Activated naive CD4-positive, alpha-beta T cell treated with anti-CD3 and anti-CD28 coated beads, Interleukin-2, amount 10 ng/mL, durations not matched to agents 7 days and 5 days (primary cell): ENCODE results near the gene CDH5.

Experiments used
- CTCF ChIA-PET: fragments of 350-600 bp; sonication (Branson Sonifier 250); formaldehyde crosslinking; loops from one replicate; lab custom pipeline; 2021; ENCODE audit warnings: antibody characterized with exemption; lab: Charles Lee
- DNase-seq: peaks from one replicate; pipeline ENCODE4 v3.0.0-alpha.2; 2020
- H3K27ac Mint-ChIP-seq: one replicate; pipeline ENCODE4 v1.8.0; 2021; ENCODE audit warnings: mild to moderate bottlenecking, moderate library complexity, mixed read lengths
- H3K27me3 Mint-ChIP-seq: one replicate; pipeline ENCODE4 v1.8.0; 2021; ENCODE audit warnings: mild to moderate bottlenecking, mixed read lengths
- H3K36me3 Mint-ChIP-seq: one replicate; pipeline ENCODE4 v1.8.0; 2021; ENCODE audit warnings: mixed read lengths
- H3K4me1 Mint-ChIP-seq: one replicate; pipeline ENCODE4 v1.8.0; 2021; ENCODE audit warnings: mixed read lengths
- H3K4me3 Mint-ChIP-seq: one replicate; pipeline ENCODE4 v1.8.0; 2021; ENCODE audit warnings: mild to moderate bottlenecking, moderate library complexity, mixed read lengths
- H3K9me3 Mint-ChIP-seq: one replicate; pipeline ENCODE4 v1.8.0; 2021; ENCODE audit warnings: mixed read lengths

CDH5 gene

GRCh38 chr16:66360624-66361324, 5.7 kb upstream of the CDH5 start:
- Mint-ChIP-seq H3K27ac (no peak overlapping the region), H3K4me1 (peaks cover 8% of the 10 kb centered on the region), H3K36me3 (no peaks in the 10 kb centered on the region), H3K4me3 (no peak overlapping the region), H3K9me3 (no peaks in the 10 kb centered on the region), H3K27me3 (peaks cover 91% of the 10 kb centered on the region)
- CTCF ChIA-PET = no interaction called here
- no peak for DNase-seq

- H3K27ac Mint-ChIP-seq = no peak overlapping the region
- H3K4me3 Mint-ChIP-seq = no peak overlapping the region
- CTCF ChIA-PET = no interaction called here
- no peaks in the 10 kb centered on the region for H3K9me3 Mint-ChIP-seq
- H3K4me1 Mint-ChIP-seq = peaks cover 8% of the 10 kb centered on the region
- no peaks in the 10 kb centered on the region for H3K36me3 Mint-ChIP-seq
- DNase-seq = no peak
- H3K27me3 Mint-ChIP-seq = peaks cover 90% of the 10 kb centered on the region
Measured at GRCh38 chr16:66361604-66362135, 4.8 kb upstream of the CDH5 start.

DNA sequence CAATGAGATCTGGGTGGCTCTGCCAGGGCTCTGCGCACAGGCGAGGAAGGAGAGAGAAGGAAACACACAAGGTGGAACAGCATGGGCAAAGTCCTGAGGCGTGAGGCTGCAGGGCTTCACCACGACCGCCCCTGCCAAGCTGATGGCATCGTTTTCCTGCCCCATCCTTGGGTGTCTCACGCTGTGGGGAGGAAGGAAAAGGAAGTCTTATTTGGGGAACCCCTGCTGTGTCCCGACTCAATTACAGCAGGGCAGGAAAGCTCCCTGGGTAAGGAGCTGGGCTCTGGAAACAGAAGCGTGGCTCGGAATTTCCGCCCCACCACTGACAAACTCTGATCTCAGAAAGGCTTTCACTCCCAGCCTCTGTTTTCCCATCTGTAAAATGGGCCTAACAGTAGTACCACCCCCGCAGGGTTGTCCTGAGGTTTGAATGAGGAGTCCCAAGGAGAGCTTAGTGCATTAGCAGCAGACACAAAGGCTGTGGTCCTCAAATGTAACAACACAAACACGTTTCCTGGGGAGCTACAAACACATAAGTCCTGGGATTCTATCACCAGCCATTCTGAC, 3.2 kb upstream of the CDH5 start:
- H3K4me1 Mint-ChIP-seq = peaks cover 8% of the 10 kb centered on the region

DNA sequence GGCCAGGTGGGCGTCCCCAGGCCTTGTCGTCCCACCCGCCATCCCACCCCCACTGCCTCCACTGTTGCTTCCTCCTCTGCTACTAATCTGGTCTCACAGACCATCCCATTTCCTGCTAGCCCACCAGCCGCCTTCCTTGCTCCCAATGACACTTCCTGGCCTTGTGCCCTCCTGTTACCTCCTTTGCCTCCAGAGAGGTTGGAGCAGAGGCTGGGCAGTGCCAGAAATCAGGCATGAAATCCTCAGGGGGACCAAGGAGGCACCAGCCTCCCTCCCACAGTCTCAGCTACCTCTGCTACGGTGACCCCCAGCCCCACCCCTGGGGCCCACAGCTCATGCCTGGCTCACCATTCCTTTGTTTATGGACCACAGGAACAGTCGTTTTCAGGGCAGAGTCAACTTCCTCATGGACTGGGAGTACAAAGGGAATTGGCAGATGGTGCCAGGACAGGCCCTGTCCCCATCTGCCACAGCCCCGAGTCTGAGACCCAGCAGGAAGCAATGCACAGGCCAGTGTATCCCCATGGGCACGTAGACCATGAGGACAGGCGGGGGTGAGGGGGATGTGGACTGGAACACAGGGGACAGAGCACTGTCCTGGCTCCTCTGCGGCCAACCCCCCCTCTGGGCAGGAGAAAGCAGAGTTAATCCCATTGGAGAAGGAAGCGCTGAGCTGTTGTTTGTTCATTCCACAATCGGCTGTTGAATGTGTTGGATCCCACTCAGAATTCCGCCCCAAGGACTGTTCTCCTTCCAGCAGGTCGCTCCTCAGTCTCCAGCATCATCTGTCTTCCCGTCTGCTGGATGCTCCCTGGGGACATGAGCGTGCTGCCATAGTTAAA, 2.2 kb upstream of the CDH5 start:
- Mint-ChIP-seq H3K27me3 (peaks cover 68% of the 10 kb centered on the region), H3K9me3 (no peaks in the 10 kb centered on the region), H3K4me1 (peaks cover 14% of the 10 kb centered on the region), H3K27ac (no peak overlapping the region), H3K4me3 (no peak overlapping the region), H3K36me3 (no peaks in the 10 kb centered on the region)
- no peak for DNase-seq
- CTCF ChIA-PET = interaction anchor here (0.8 to 2.2 kb wide), 2 partner anchors 7 to 19 kb away, joined by 3 to 18 read pairs; no protein-coding TSS in a partner anchor

More for the DNA sequence above, 3.2 kb upstream of the CDH5 start:
- H3K27ac Mint-ChIP-seq = no peak overlapping the region
- no peaks in the 10 kb centered on the region for H3K36me3 Mint-ChIP-seq
- H3K27me3 Mint-ChIP-seq = peaks cover 77% of the 10 kb centered on the region
- CTCF ChIA-PET = interaction anchor here (0.8 to 1.4 kb wide), 2 partner anchors 9 to 18 kb away, joined by 3 read pairs; no protein-coding TSS in a partner anchor
- no peak for DNase-seq
- no peaks in the 10 kb centered on the region for H3K9me3 Mint-ChIP-seq
- no peak overlapping the region for H3K4me3 Mint-ChIP-seq

- no peak for DNase-seq
- H3K4me3 Mint-ChIP-seq = no peak overlapping the region
- CTCF ChIA-PET = interaction anchor here (1.7 to 2.2 kb wide), 2 partner anchors 8 to 21 kb away, joined by 3 to 18 read pairs; no protein-coding TSS in a partner anchor
- H3K9me3 Mint-ChIP-seq = no peaks in the 10 kb centered on the region
- H3K36me3 Mint-ChIP-seq = no peaks in the 10 kb centered on the region
- H3K27ac Mint-ChIP-seq = no peak overlapping the region
- peaks cover 62% of the 10 kb centered on the region for H3K27me3 Mint-ChIP-seq
- peaks cover 14% of the 10 kb centered on the region for H3K4me1 Mint-ChIP-seq
Measured at GRCh38 chr16:66364959-66365306, 1.6 kb upstream of the CDH5 start.

- CTCF ChIA-PET = interaction anchor here (0.9 to 2.2 kb wide), 3 partner anchors 9 to 22 kb away, joined by 3 to 18 read pairs (median 3); no protein-coding TSS in a partner anchor
- no peak for DNase-seq
- H3K4me1 Mint-ChIP-seq = peaks cover 10% of the 10 kb centered on the region
Measured at GRCh38 chr16:66365651-66366050, 840 bp upstream of the CDH5 start.

GRCh38 chr16:66367968-66368891, 1.7 kb downstream of the CDH5 start:
- Mint-ChIP-seq H3K36me3 (no peaks in the 10 kb centered on the region), H3K4me1 (peaks cover 6% of the 10 kb centered on the region), H3K27ac (no peak overlapping the region), H3K9me3 (no peaks in the 10 kb centered on the region), H3K27me3 (peaks cover 34% of the 10 kb centered on the region), H3K4me3 (no peak overlapping the region)
- CTCF ChIA-PET = interaction anchor here (1.0 to 1.6 kb wide), 3 partner anchors 10 to 221 kb away, joined by 3 to 11 read pairs (median 5); no protein-coding TSS in a partner anchor
- no peak for DNase-seq

More at GRCh38 chr16:66365651-66366050, 840 bp upstream of the CDH5 start:
- Mint-ChIP-seq H3K27me3 (peaks cover 58% of the 10 kb centered on the region), H3K4me3 (no peak overlapping the region), H3K27ac (no peak overlapping the region), H3K36me3 (no peaks in the 10 kb centered on the region), H3K9me3 (no peaks in the 10 kb centered on the region)

GRCh38 chr16:66369055-66369592, 2.6 kb downstream of the CDH5 start:
- Mint-ChIP-seq H3K27ac (no peak overlapping the region), H3K4me3 (no peak overlapping the region), H3K9me3 (no peaks in the 10 kb centered on the region), H3K27me3 (peaks cover 25% of the 10 kb centered on the region), H3K4me1 (peaks cover 6% of the 10 kb centered on the region), H3K36me3 (no peaks in the 10 kb centered on the region)
- CTCF ChIA-PET = interaction anchor here (0.9 to 1.6 kb wide), 3 partner anchors 11 to 25 kb away, joined by 3 to 11 read pairs (median 3); no protein-coding TSS in a partner anchor
- no peak for DNase-seq

DNA sequence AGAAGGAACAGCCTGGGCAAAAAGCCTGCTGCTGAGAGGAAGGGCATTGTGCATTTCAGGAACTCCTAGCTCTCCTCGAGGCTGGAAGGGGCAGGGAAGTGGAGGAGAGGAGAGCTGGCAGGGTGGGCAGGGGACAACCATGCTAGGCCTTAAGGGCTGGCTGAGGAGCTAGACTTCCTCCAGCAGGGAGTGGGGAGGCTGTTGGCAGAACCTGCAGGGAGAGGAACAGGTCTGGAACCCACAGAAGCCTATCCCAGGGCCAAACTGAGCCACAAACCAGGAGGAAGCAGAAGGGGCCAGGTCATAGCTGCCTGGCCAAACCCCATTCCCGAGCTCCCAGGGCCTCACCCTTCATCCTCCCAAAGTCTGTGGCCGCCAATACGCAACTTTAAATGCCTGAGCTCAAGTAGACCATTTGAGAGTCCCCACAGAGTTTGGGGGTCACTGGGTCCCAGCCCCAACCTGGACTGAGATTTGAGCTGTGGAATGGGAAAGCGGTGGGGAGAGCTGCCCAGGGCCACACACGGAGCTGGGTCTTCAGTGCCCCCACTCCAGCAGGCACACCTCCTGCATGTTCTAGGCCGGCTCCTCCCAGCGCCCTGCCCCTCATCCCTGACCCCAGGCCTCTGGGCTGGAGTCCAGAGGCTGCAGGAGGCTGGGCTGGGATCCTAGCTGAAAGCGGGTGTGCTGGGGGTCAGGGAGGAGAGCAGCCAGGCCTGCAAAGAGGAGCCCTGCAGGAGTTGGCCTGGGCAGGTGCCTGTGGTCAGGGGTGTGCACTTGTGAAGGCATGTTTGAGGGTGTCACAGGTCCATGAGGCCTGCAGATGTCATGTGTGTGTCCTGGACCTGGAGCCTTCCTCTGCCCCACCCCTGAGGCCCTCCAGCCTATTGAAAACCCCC, 4.5 kb downstream of the CDH5 start:
- Mint-ChIP-seq H3K27ac (no peak overlapping the region), H3K36me3 (no peaks in the 10 kb centered on the region), H3K4me3 (no peak overlapping the region), H3K4me1 (peaks cover 6% of the 10 kb centered on the region), H3K27me3 (peaks cover 6% of the 10 kb centered on the region), H3K9me3 (no peaks in the 10 kb centered on the region)
- DNase-seq = no peak
- CTCF ChIA-PET = interaction anchor here (2.0 kb wide), 1 partner anchor 14 kb away, joined by 9 read pairs; no protein-coding TSS in a partner anchor

DNA sequence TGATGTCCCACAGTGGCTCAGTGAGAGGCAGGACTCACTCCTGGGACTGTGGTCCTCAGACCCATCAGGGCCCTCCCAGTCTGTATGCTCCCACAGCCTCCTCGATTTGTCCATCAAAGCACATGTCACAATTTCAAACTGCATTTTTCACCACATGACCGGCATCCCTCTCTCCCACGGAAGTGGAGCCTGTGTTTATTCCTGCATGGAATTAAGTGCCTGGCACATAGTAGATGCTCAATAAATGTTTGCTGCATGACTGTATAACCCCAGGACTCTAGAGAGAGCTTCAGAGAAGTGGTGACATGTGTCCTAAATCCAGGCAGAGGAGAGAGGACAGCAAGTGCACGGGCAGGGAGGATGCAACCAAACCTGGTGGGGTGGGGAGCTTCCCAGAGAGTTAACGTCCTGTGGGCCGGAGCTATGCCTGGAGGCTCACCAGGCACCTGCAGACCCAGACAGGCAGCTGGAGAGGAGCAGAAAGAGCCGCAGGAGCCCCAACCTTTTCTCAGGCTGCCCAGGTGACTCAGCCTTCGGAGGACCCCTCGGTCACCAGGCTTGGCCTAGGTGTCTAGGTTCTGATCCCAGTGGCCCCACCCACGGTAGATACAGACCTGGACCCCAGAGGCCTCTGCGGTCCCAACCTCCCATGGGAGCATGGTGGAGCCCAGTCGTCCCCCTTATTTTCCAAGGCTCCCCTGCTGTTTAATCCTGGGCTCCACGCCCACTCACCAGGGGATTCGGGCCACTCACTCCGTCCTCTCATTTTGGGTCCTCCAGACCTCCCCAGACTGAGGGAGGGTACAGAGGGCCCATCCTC, 5.8 kb downstream of the CDH5 start:
- CTCF ChIA-PET = interaction anchor here (2.0 kb wide), 1 partner anchor 15 kb away, joined by 9 read pairs; no protein-coding TSS in a partner anchor
- Mint-ChIP-seq H3K9me3 (no peaks in the 10 kb centered on the region), H3K4me1 (peaks cover 6% of the 10 kb centered on the region), H3K27ac (no peak overlapping the region), H3K36me3 (no peaks in the 10 kb centered on the region), H3K27me3 (peaks cover 9% of the 10 kb centered on the region), H3K4me3 (no peak overlapping the region)
- no peak for DNase-seq

DNA sequence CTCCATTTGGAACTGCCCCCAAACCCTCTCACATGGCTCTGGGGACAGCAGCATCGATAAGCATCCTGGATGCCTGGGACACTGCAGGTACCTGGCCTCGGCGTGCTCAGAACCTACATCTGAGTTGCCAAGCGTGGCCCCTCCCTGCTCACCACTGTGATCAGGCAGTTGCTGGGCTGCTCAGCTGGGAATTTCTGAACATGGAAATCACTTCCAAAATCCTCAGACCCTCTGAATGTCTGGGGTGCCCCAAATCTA, 6.3 kb downstream of the CDH5 start:
- H3K27me3 Mint-ChIP-seq = peaks cover 9% of the 10 kb centered on the region
- no peak overlapping the region for H3K4me3 Mint-ChIP-seq
- no peaks in the 10 kb centered on the region for H3K36me3 Mint-ChIP-seq
- no peak for DNase-seq
- no peak overlapping the region for H3K27ac Mint-ChIP-seq
- peaks cover 6% of the 10 kb centered on the region for H3K4me1 Mint-ChIP-seq
- CTCF ChIA-PET = no interaction called here
- no peaks in the 10 kb centered on the region for H3K9me3 Mint-ChIP-seq

DNA sequence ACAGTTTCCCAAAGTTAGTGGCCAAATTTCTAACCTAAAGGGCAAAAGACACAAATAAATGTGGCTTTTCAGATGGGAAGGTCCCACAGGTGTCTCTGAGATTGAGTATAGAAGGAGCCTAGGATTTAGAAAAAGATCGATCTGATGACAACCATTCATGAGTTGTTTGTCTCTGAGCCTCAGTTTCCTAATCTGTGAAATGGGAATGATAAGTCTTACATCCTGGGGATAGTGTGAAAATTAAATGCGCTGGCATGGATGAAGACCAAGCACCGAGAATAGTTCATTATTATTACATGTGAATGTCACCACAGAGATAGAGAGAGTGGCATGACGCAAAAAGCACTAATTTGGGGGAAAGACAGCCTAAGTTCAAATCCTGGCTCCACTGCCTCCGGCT, 7.2 kb downstream of the CDH5 start:
- Mint-ChIP-seq H3K36me3 (no peaks in the 10 kb centered on the region), H3K27ac (no peak overlapping the region), H3K9me3 (no peaks in the 10 kb centered on the region), H3K4me1 (peaks cover 6% of the 10 kb centered on the region), H3K4me3 (no peak overlapping the region), H3K27me3 (peaks cover 9% of the 10 kb centered on the region)
- DNase-seq = no peak
- CTCF ChIA-PET = no interaction called here
